ENCODE data around the gene USHBP1. TPM values are rescaled to one million over a fixed set of nuclear protein-coding genes. Genes with fewer than 3 reads are reported as not detected.

Gene USHBP1
- total and polyA plus RNA-seq, 2 experiments from 2014 or later, result 4.0 to 5.6 TPM

- ATAC-seq (no peak), DNase-seq (ENCODE audit: low spot score) (no peak)
- no peaks in the 10 kb centered on the region for H3K9me2 ChIP-seq (ENCODE audit: insufficient read depth)
- H3K79me2 ChIP-seq (replicated peaks; ENCODE audit: insufficient read depth), result no peaks in the 10 kb centered on the region
- no peaks in the 10 kb centered on the region for H3K27me3 ChIP-seq (ENCODE audit: insufficient read depth)
- H3F3A ChIP-seq (replicated peaks; ENCODE audit: low read depth), result no peaks in the 10 kb centered on the region; the same call in 1 of the 2 replicates
- no peak overlapping the region for H3K4me2 ChIP-seq
- Mint-ChIP-seq H3K27me3 (ENCODE audit: insufficient read depth, low read depth, poor library complexity) (peaks cover 13% of the 10 kb centered on the region), H3K4me1 (no peaks in the 10 kb centered on the region), H3K9me3 (peaks cover 11% of the 10 kb centered on the region; the same call in 2 of the 3 replicates), H3K4me3 (no peak overlapping the region), H3K27ac (no peak overlapping the region), H3K36me3 (ENCODE audit: low read depth) (peaks cover 34% of the 10 kb centered on the region)
- no peaks in the 10 kb centered on the region; the same call in 1 of the 2 replicates for H3K36me3 ChIP-seq (ENCODE audit: insufficient read depth)
- H4K20me1 ChIP-seq (replicated peaks; ENCODE audit: insufficient read depth), result no peaks in the 10 kb centered on the region
- no peak for TF ChIP-seq ZNF462 (CRISPR knock-in tag; IDR thresholded peaks at IDR 0.05)
- TF ChIP-seq STAT1 (IDR thresholded peaks at IDR 0.05; ENCODE audit: unreplicated experiment), result no peak
- H3K27ac ChIP-seq (ENCODE audit: low read depth), result no peak overlapping the region
- H2AFZ ChIP-seq, result no peak overlapping the region
- H3K4me1 ChIP-seq (ENCODE audit: insufficient read depth), result no peaks in the 10 kb centered on the region
- no peak overlapping the region for H3K4me3 ChIP-seq
These were observed 9.9 kb downstream of the USHBP1 start for GRCh38 chr19:17254636-17255035.

DNA sequence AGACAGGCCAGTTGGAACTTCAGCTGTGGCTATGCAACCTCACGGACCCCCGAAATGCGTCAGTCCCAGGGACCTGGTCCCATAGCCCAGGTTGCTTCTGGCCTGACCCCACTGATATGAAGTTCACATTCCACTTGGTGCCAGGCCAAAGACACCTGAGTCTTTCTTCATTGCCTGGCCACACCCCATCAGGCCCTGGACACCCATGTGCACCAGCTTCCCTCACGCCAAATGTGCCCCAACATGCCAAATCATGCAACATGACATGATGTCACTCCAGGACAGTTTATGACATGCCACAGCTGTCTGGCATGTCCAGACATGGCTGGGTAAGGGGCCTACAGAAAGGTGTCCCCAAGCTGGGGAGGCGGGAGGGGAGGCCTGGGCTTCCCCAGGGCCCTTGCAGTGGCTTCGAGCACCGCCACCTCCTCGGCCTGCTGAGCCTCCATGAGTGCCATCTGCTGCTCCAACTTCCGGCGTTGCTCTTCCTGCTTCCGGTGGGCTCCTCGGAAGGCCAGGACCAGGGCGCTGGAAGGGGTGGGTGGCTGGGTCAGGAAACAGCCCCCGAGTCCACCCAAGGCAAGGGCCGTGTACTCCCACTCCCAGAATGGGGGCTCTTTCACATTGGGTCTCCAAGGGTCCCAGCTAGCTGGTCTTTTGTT is 14.5 kb downstream of the USHBP1 start:
- H4K20me1 ChIP-seq (replicated peaks; ENCODE audit: insufficient read depth), result no peaks in the 10 kb centered on the region
- Mint-ChIP-seq H3K9me3 (no peaks in the 10 kb centered on the region), H3K4me1 (peaks cover 22% of the 10 kb centered on the region), H3K4me3 (no peak overlapping the region), H3K27me3 (ENCODE audit: insufficient read depth, low read depth, poor library complexity) (peaks cover 22% of the 10 kb centered on the region), H3K27ac (no peak overlapping the region), H3K36me3 (ENCODE audit: low read depth) (peaks cover 8% of the 10 kb centered on the region)
- no peak overlapping the region for H2AFZ ChIP-seq
- peaks cover 26% of the 10 kb centered on the region for H3K4me1 ChIP-seq (ENCODE audit: insufficient read depth)
- DNase-seq (ENCODE audit: low spot score) (no peak), ATAC-seq (no peak)
- no peaks in the 10 kb centered on the region for H3K9me2 ChIP-seq (ENCODE audit: insufficient read depth)
- no peaks in the 10 kb centered on the region for H3K36me3 ChIP-seq (ENCODE audit: insufficient read depth)
- H3F3A ChIP-seq (replicated peaks; ENCODE audit: low read depth), result peaks cover 22% of the 10 kb centered on the region
- no peak overlapping the region for H3K4me2 ChIP-seq
- no peaks in the 10 kb centered on the region for H3K27me3 ChIP-seq (ENCODE audit: insufficient read depth)
- no peak overlapping the region for H3K4me3 ChIP-seq
- H3K27ac ChIP-seq (ENCODE audit: low read depth), result no peak overlapping the region
- H3K79me2 ChIP-seq (replicated peaks; ENCODE audit: insufficient read depth), result peaks cover 1% of the 10 kb centered on the region
- TF ChIP-seq CREB1 (CRISPR knock-in tag; IDR thresholded peaks at IDR 0.05; ENCODE audit: low read depth) (no peak), POLR2AphosphoS5 (IDR thresholded peaks at IDR 0.05; ENCODE audit: low read depth) (no peak), EZH2phosphoT487 (IDR thresholded peaks at IDR 0.05; ENCODE audit: unreplicated experiment) (no peak), JUNB (IDR thresholded peaks at IDR 0.05; ENCODE audit: unreplicated experiment) (no peak), NANOG (IDR thresholded peaks at IDR 0.05; ENCODE audit: borderline replicate concordance) (no peak)
- TF ChIP-seq, protein P1, sequence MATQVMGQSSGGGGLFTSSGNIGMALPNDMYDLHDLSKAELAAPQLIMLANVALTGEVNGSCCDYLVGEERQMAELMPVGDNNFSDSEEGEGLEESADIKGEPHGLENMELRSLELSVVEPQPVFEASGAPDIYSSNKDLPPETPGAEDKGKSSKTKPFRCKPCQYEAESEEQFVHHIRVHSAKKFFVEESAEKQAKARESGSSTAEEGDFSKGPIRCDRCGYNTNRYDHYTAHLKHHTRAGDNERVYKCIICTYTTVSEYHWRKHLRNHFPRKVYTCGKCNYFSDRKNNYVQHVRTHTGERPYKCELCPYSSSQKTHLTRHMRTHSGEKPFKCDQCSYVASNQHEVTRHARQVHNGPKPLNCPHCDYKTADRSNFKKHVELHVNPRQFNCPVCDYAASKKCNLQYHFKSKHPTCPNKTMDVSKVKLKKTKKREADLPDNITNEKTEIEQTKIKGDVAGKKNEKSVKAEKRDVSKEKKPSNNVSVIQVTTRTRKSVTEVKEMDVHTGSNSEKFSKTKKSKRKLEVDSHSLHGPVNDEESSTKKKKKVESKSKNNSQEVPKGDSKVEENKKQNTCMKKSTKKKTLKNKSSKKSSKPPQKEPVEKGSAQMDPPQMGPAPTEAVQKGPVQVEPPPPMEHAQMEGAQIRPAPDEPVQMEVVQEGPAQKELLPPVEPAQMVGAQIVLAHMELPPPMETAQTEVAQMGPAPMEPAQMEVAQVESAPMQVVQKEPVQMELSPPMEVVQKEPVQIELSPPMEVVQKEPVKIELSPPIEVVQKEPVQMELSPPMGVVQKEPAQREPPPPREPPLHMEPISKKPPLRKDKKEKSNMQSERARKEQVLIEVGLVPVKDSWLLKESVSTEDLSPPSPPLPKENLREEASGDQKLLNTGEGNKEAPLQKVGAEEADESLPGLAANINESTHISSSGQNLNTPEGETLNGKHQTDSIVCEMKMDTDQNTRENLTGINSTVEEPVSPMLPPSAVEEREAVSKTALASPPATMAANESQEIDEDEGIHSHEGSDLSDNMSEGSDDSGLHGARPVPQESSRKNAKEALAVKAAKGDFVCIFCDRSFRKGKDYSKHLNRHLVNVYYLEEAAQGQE (IDR thresholded peaks at IDR 0.05; ENCODE audit: unreplicated experiment), result no peak

Measured in GM23338 (cell line).